Thyroid gland (tissue), 4 donors: ENCODE data around the gene COX19.

ENCODE experiments used
- CTCF ChIP-seq, 6 experiments: fragments of 200-600 bp in 3 of 6; fragments of 450-650 bp in 3 of 6; sonication (generic) in 3 of 6; IDR thresholded peaks; one replicate each; pipeline ENCODE4 v1.5.1; 2016 to 2019; ENCODE audit warnings: antibody characterized with exemption in 6 of 6, mild to moderate bottlenecking in 2 of 6, inconsistent platforms in 1 of 6, moderate library complexity in 1 of 6
- POLR2A ChIP-seq, 2 donors: fragments of 450-650 bp; IDR thresholded peaks; one replicate each; pipeline ENCODE4 v1.6.1; 2017; ENCODE audit warnings: antibody characterized with exemption in 2 of 2, mild to moderate bottlenecking in 2 of 2, moderate library complexity in 1 of 2

GRCh38 chr7:963236-964078, 11.9 kb downstream of the COX19 start:
- TF ChIP-seq CTCF (IDR thresholded peaks at IDR 0.05) (no peak), POLR2A (IDR thresholded peaks at IDR 0.05) (no peak)
